AG09319 (cell line): ENCODE data around the gene TRPC4.

ENCODE experiments used
- DNase-seq: peaks from one replicate; pipeline ENCODE4 v3.0.0-alpha.2; 2010; ENCODE audit warnings: low read depth; ENCODE audit errors: extremely low read depth
- CTCF ChIP-seq: IDR thresholded peaks from 2 replicates; pipeline ENCODE4 v1.5.1; 2011; ENCODE audit warnings: low read depth, mild to moderate bottlenecking, inconsistent platforms, low read length, moderate library complexity

TRPC4 gene

GRCh38 chr13:37899753-37900152 is 30.2 kb upstream of the TRPC4 start:
- DNase-seq, result no peak

GRCh38 chr13:37893321-37893720 is 23.7 kb upstream of the TRPC4 start:
- TF ChIP-seq CTCF, result no peak
- DNase-seq, result no peak

More at GRCh38 chr13:37899753-37900152, 30.2 kb upstream of the TRPC4 start:
- no peak for TF ChIP-seq CTCF

- no peak for TF ChIP-seq CTCF
- DNase-seq, result no peak
These were observed 20.2 kb upstream of the TRPC4 start for GRCh38 chr13:37889820-37890219.

- TF ChIP-seq CTCF, result no peak
- no peak for DNase-seq
These were observed 19.5 kb upstream of the TRPC4 start for GRCh38 chr13:37889102-37889501.

GRCh38 chr13:37886879-37887278 is 17.3 kb upstream of the TRPC4 start:
- TF ChIP-seq CTCF, result no peak
- no peak for DNase-seq

- no peak for TF ChIP-seq CTCF
- DNase-seq, result no peak
These were observed 15.1 kb upstream of the TRPC4 start for GRCh38 chr13:37884674-37885073.

- TF ChIP-seq CTCF, result no peak
- DNase-seq, result no peak
These were observed 14.5 kb upstream of the TRPC4 start for GRCh38 chr13:37884026-37884425.
